Endothelial cell of umbilical vein (primary cell): ENCODE measurements around the gene CASP12. TPM values are rescaled to one million over a fixed set of nuclear protein-coding genes. Genes with fewer than 3 reads are reported as not detected.

ENCODE experiments used
- BruUV-seq: library from RNA; stranded (reverse); fragments of 400-500 nt; replicated peaks from 2 replicates; lab custom pipeline; 2021; lab: Mats Ljungman, UMichigan
- CTCF ChIA-PET: fragments of 300-600, 350-600 bp; sonication (Branson Sonifier 250); formaldehyde crosslinking; loops from one replicate; lab custom pipeline; 2021; ENCODE audit warnings: antibody characterized with exemption, inconsistent platforms; lab: Charles Lee
- POLR2A ChIA-PET: fragments of 300-600, 350-600 bp; sonication (Branson Sonifier 250); formaldehyde crosslinking; loops from one replicate; lab custom pipeline; 2021; ENCODE audit warnings: antibody characterized with exemption, inconsistent platforms; lab: Charles Lee
- DNase-seq: peaks from one replicate; pipeline ENCODE4 v3.0.0-alpha.2; 2011; ENCODE audit warnings: low read depth, low spot score
- FAIRE-seq: peaks from 2 replicates; lab custom pipeline; 2011; peaks lifted over from hg19 to GRCh38; lab: Jason Lieb, UNC
- H2AFZ ChIP-seq: 2 replicates; pipeline ENCODE4 v1.6.0; 2012; ENCODE audit warnings: low read depth, low read length, control low read depth, inconsistent platforms
- H3K27ac ChIP-seq: 2 replicates; pipeline ENCODE4 v1.5.1; 2011; ENCODE audit warnings: low read depth, mild to moderate bottlenecking, control low read depth, low read length, moderate library complexity; ENCODE audit not compliant: insufficient read depth
- H3K27me3 ChIP-seq, 2 experiments: 2 replicates each; pipeline versions ENCODE4 v1.6.0 to v1.6.1; 2011; ENCODE audit warnings: low read length in 2 of 2, mixed read lengths in 1 of 2; ENCODE audit not compliant: control insufficient read depth in 2 of 2, insufficient read depth in 2 of 2
- H3K36me3 ChIP-seq, 2 experiments: 2 replicates in 1 of 2; 3 replicates in 1 of 2; pipeline ENCODE4 v1.5.1; 2011; ENCODE audit warnings: low read length in 2 of 2, mild to moderate bottlenecking in 1 of 2, moderate library complexity in 1 of 2; ENCODE audit not compliant: control insufficient read depth in 2 of 2, insufficient read depth in 2 of 2; ENCODE audit errors: extremely low read depth in 1 of 2
- H3K4me1 ChIP-seq: 3 replicates; pipeline ENCODE4 v1.5.1; 2011; ENCODE audit warnings: mild to moderate bottlenecking, low read length; ENCODE audit not compliant: control insufficient read depth, insufficient read depth; ENCODE audit errors: extremely low read depth
- H3K4me2 ChIP-seq: 2 replicates; pipeline ENCODE4 v1.6.1; 2011; ENCODE audit warnings: low read length, control low read depth, mixed read lengths; ENCODE audit not compliant: insufficient read depth
- H3K4me3 ChIP-seq, 3 experiments: fragments of 200-600 bp in 1 of 3; sonication (generic), shearing (Covaris generic) in 1 of 3; replicated peaks in 1 of 3; 2 replicates each; pipeline ENCODE4 v1.5.1; 2011 to 2016; ENCODE audit warnings: control low read depth in 3 of 3, low read length in 3 of 3, mild to moderate bottlenecking in 2 of 3, inconsistent platforms in 1 of 3, low read depth in 1 of 3, moderate library complexity in 1 of 3; ENCODE audit not compliant: insufficient read depth in 1 of 3
- H3K79me2 ChIP-seq: 2 replicates; pipeline ENCODE4 v1.6.0; 2012; ENCODE audit warnings: low read length, inconsistent platforms; ENCODE audit not compliant: control insufficient read depth, insufficient read depth
- H3K9ac ChIP-seq: replicated peaks from 2 replicates; pipeline ENCODE3; 2011; ENCODE audit warnings: low read length, control low read depth; ENCODE audit not compliant: insufficient read depth; ENCODE audit errors: extremely low read depth
- H3K9me1 ChIP-seq: replicated peaks from 3 replicates; pipeline ENCODE4 v1.6.0; 2011; ENCODE audit warnings: mild to moderate bottlenecking, low read length; ENCODE audit not compliant: control insufficient read depth, insufficient read depth; ENCODE audit errors: extremely low read depth
- H3K9me3 ChIP-seq: replicated peaks from 2 replicates; pipeline ENCODE4 v1.5.1; 2012; ENCODE audit warnings: low read length, inconsistent platforms; ENCODE audit not compliant: control insufficient read depth, insufficient read depth
- H4K20me1 ChIP-seq: replicated peaks from 2 replicates; pipeline ENCODE3; 2011; ENCODE audit warnings: mild to moderate bottlenecking, low read length; ENCODE audit not compliant: control insufficient read depth, insufficient read depth; ENCODE audit errors: extremely low read depth
- EZH2 ChIP-seq: IDR thresholded peaks from 2 replicates; pipeline ENCODE4 v1.6.1; 2012; ENCODE audit warnings: borderline replicate concordance, low read depth, mild to moderate bottlenecking, moderate library complexity, low read length, inconsistent platforms; ENCODE audit not compliant: severe bottlenecking
- FOS ChIP-seq: IDR thresholded peaks from 2 replicates; pipeline ENCODE4 v1.6.1; 2011; ENCODE audit warnings: mild to moderate bottlenecking, low read length, moderate library complexity, borderline replicate concordance; ENCODE audit not compliant: insufficient read depth
- GATA2 ChIP-seq: IDR thresholded peaks from 2 replicates; pipeline ENCODE4 v1.7.0; 2011; ENCODE audit warnings: low read depth, mild to moderate bottlenecking, moderate library complexity, mixed read lengths, low read length; ENCODE audit not compliant: insufficient read length, insufficient read depth
- JUN ChIP-seq: IDR thresholded peaks from 2 replicates; pipeline ENCODE4 v1.6.1; 2011; ENCODE audit warnings: borderline replicate concordance, low read depth; ENCODE audit not compliant: insufficient read length, insufficient read depth
- MYC ChIP-seq: IDR thresholded peaks from one replicate; pipeline ENCODE4 v1.6.1; 2011; ENCODE audit warnings: mild to moderate bottlenecking, low read depth, low read length
- POLR2A ChIP-seq: IDR thresholded peaks from 2 replicates; pipeline ENCODE4 v1.6.1; 2012; ENCODE audit warnings: low read depth, mild to moderate bottlenecking, control low read depth, low read length
- POLR2AphosphoS5 ChIP-seq: IDR thresholded peaks from 2 replicates; pipeline ENCODE4 v1.6.1; 2012; ENCODE audit warnings: low read depth, mild to moderate bottlenecking, control low read depth, low read length, moderate library complexity; ENCODE audit not compliant: insufficient read depth
- dilution Hi-C: fragments of 300-500 bp; cut with MboI; formaldehyde crosslinking; loops from one replicate; pipeline ENCODE4 v1.15.0; 2019; ENCODE audit warnings: low sequenced_read_pairs; ENCODE audit not compliant: extremely low pct_ligation_motif_present
- intact Hi-C: fragments of 100-400 bp; cut with micrococcal nuclease; formaldehyde crosslinking; loops from one replicate; pipeline ENCODE4 v1.10.0; 2022
- polyA plus RNA-seq, 4 experiments: library from polyadenylated mRNA; depleted of rRNA in 3 of 4; stranded (reverse) in 3 of 4; unstranded in 1 of 4; fragments of >200 nt; gene quantifications; 2 replicates each; pipeline versions ENCODE4 v1.2.1 to v1.2.3, GENCODE V29; 2011 to 2012; ENCODE audit warnings: missing spikeins in 1 of 4
- total RNA-seq: library from RNA; stranded (reverse); gene quantifications from 2 replicates; pipeline ENCODE4 v1.2.3, GENCODE V29; 2021
- TF ChIP-seq, protein P1 (sequence below), 2 donors: IDR thresholded peaks; 1 replicate in 1 of 2; 2 replicates in 1 of 2; pipeline ENCODE4 v1.5.1; 2011; ENCODE audit warnings: low read length in 2 of 2, mild to moderate bottlenecking in 2 of 2, moderate library complexity in 2 of 2, control low read depth in 1 of 2, inconsistent platforms in 1 of 2, low read depth in 1 of 2; ENCODE audit not compliant: insufficient read depth in 1 of 2; ENCODE audit errors: extremely low read depth in 1 of 2
- TF ChIP-seq, protein P2 (sequence below): IDR thresholded peaks from 2 replicates; pipeline ENCODE4 v1.6.1; 2011; ENCODE audit not compliant: insufficient read depth, insufficient read length

The CASP12 gene
- total and polyA plus RNA-seq, 2 donors (not counting 3 experiments of a cell fraction or from before 2014, with no cell fraction given) = 1.4 to 3.9 TPM

DNA sequence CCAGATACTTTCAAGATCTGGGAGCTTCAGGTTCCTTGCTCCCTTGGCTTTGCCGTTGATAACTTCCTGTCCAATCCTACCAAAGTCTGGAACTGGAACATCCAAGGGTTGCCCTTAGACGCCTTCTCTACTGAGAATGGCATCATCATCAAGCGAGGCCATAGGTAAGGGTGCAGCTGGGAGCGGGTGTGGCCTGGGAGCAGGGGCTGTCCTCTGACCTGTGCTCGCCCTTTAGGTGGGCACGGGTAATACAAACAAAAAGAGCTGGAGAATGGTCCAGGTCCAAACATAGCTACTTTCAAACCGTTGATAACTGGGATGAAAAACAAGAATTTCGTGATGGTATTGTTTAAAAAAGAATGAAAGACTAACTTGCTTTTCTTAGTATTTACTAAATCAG, 25.0 kb downstream of the CASP12 start:
- intact Hi-C loops = no loop called here
- H3K4me1 ChIP-seq = no peaks in the 10 kb centered on the region
- H3K36me3 ChIP-seq = no peaks in the 10 kb centered on the region
- DNase-seq (no peak), FAIRE-seq (no peak)
- ChIA-PET CTCF (interaction anchor here (1.2 kb wide), 1 partner anchor 1191 kb away, joined by 3 read pairs; no protein-coding TSS in a partner anchor), POLR2A (no interaction called here)
- H2AFZ ChIP-seq = no peak overlapping the region
- no peak overlapping the region for H3K9ac ChIP-seq
- dilution Hi-C loops = no loop called here
- no peak overlapping the region for H3K4me2 ChIP-seq
- H3K9me3 ChIP-seq = no peaks in the 10 kb centered on the region
- BruUV-seq = no TSS peak
- H3K9me1 ChIP-seq = no peaks in the 10 kb centered on the region
- no peak overlapping the region for H3K27ac ChIP-seq
- H3K4me3 ChIP-seq = no peak overlapping the region
- TF ChIP-seq JUN (no peak), POLR2AphosphoS5 (no peak), POLR2A (no peak), EZH2 (no peak), GATA2 (no peak), MYC (no peak), FOS (no peak)
- TF ChIP-seq, protein P1, sequence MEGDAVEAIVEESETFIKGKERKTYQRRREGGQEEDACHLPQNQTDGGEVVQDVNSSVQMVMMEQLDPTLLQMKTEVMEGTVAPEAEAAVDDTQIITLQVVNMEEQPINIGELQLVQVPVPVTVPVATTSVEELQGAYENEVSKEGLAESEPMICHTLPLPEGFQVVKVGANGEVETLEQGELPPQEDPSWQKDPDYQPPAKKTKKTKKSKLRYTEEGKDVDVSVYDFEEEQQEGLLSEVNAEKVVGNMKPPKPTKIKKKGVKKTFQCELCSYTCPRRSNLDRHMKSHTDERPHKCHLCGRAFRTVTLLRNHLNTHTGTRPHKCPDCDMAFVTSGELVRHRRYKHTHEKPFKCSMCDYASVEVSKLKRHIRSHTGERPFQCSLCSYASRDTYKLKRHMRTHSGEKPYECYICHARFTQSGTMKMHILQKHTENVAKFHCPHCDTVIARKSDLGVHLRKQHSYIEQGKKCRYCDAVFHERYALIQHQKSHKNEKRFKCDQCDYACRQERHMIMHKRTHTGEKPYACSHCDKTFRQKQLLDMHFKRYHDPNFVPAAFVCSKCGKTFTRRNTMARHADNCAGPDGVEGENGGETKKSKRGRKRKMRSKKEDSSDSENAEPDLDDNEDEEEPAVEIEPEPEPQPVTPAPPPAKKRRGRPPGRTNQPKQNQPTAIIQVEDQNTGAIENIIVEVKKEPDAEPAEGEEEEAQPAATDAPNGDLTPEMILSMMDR (IDR thresholded peaks at IDR 0.05; ENCODE audit: extremely low read depth in 1 of 2, insufficient read depth in 1 of 2, low read depth in 1 of 2, low read length in 2 of 2) = no peak
- TF ChIP-seq, protein P2, sequence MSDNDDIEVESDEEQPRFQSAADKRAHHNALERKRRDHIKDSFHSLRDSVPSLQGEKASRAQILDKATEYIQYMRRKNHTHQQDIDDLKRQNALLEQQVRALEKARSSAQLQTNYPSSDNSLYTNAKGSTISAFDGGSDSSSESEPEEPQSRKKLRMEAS = no peak
- H4K20me1 ChIP-seq = no peaks in the 10 kb centered on the region
- no peaks in the 10 kb centered on the region for H3K27me3 ChIP-seq
- H3K79me2 ChIP-seq = no peaks in the 10 kb centered on the region
